HCT116 (cell line): ENCODE results near the gene MARS1. TPM values are rescaled to one million over a fixed set of nuclear protein-coding genes. Genes with fewer than 3 reads are reported as not detected.

Experiments used
- ATAC-seq: fragments of 200-7000 bp; cut with Tn5 transposase; 2 replicates; pipeline ENCODE4 v1.9.1; 2020; ENCODE audit warnings: mild to moderate bottlenecking, moderate library complexity
- BruUV-seq: library from RNA; stranded (reverse); fragments of 400-500 nt; replicated peaks from 2 replicates; lab custom pipeline; 2021; lab: Mats Ljungman, UMichigan
- CTCF ChIA-PET: fragments of 300-600 bp; sonication (Branson Sonifier 250); formaldehyde crosslinking; loops from one replicate; lab custom pipeline; 2021; ENCODE audit warnings: antibody characterized with exemption; lab: Charles Lee
- POLR2A ChIA-PET: fragments of 300-600, 350-600 bp; sonication (Branson Sonifier 250); formaldehyde crosslinking; loops from one replicate; lab custom pipeline; 2021; ENCODE audit warnings: antibody characterized with exemption; lab: Charles Lee
- RAD21 ChIA-PET, 2 experiments: fragments of 300-600 bp; sonication (Branson Sonifier 250); formaldehyde crosslinking; loops; one replicate each; lab custom pipeline; 2023; ENCODE audit warnings: low total read pairs in 2 of 2; ENCODE audit not compliant: uncharacterized antibody in 2 of 2, unreplicated experiment in 2 of 2, low non-redundant PET in 1 of 2; lab: Charles Lee
- DNase-seq: peaks from one replicate; pipeline ENCODE4 v3.0.0-alpha.2; 2010; ENCODE audit warnings: low read depth, low spot score
- H2AFZ ChIP-seq: fragments of 200-600 bp; shearing (Covaris generic), sonication (generic); 2 replicates; pipeline ENCODE4 v1.6.1; 2017; ENCODE audit warnings: low read depth, mixed run types, mixed read lengths, antibody characterized with exemption, low read length; ENCODE audit not compliant: poor library complexity, severe bottlenecking
- H3K27ac ChIP-seq: 2 replicates; pipeline ENCODE4 v1.5.1; 2012; ENCODE audit warnings: low read depth, low read length
- H3K27me3 ChIP-seq: fragments of 200-600 bp; sonication (generic); 2 replicates; pipeline ENCODE4 v1.6.1; 2016; ENCODE audit warnings: mixed run types, low read length, mixed read lengths; ENCODE audit not compliant: insufficient read depth
- H3K36me3 ChIP-seq, 2 experiments: fragments of 200-500 bp in 1 of 2; fragments of 200-600 bp in 1 of 2; sonication (Bioruptor generic) in 1 of 2; sonication (generic) in 1 of 2; 2 replicates each; pipeline versions ENCODE4 v1.5.1 to v1.6.1; 2014 to 2016; ENCODE audit warnings: low read length in 2 of 2, inconsistent platforms in 1 of 2, mixed read lengths in 1 of 2, mixed run types in 1 of 2; ENCODE audit not compliant: insufficient read depth in 2 of 2, control insufficient read depth in 1 of 2
- H3K4me1 ChIP-seq, 2 experiments: fragments of 200-600 bp in 1 of 2; sonication (generic) in 1 of 2; 2 replicates each; pipeline versions ENCODE4 v1.5.1 to v1.6.1; 2012 to 2017; ENCODE audit warnings: low read length in 2 of 2, inconsistent platforms in 1 of 2, mild to moderate bottlenecking in 1 of 2, mixed read lengths in 1 of 2, mixed run types in 1 of 2, moderate library complexity in 1 of 2; ENCODE audit not compliant: insufficient read depth in 2 of 2, control insufficient read depth in 1 of 2
- H3K4me2 ChIP-seq: fragments of 200-600 bp; sonication (generic); 2 replicates; pipeline ENCODE4 v1.6.1; 2017; ENCODE audit warnings: mixed run types, low read length, mixed read lengths
- H3K4me3 ChIP-seq, 2 experiments: fragments of 200-600 bp in 1 of 2; sonication (generic) in 1 of 2; replicated peaks in 1 of 2; 2 replicates each; pipeline ENCODE4 v1.5.1; 2011 to 2016; ENCODE audit warnings: low read length in 2 of 2, control low read depth in 1 of 2, low read depth in 1 of 2, mild to moderate bottlenecking in 1 of 2, mixed read lengths in 1 of 2, mixed run types in 1 of 2
- H3K79me2 ChIP-seq: fragments of 200-600 bp; sonication (generic); 2 replicates; pipeline ENCODE4 v1.6.1; 2017; ENCODE audit warnings: mild to moderate bottlenecking, mixed run types, low read length, moderate library complexity, mixed read lengths; ENCODE audit not compliant: insufficient read depth
- H3K9ac ChIP-seq: fragments of 200-600 bp; sonication (generic); 2 replicates; pipeline ENCODE4 v1.6.1; 2016; ENCODE audit warnings: low read length, mixed read lengths
- H3K9me2 ChIP-seq: fragments of 200-600 bp; sonication (generic), shearing (Covaris generic); 2 replicates; pipeline ENCODE4 v1.6.1; 2017; ENCODE audit warnings: mixed run types, mild to moderate bottlenecking, moderate library complexity; ENCODE audit not compliant: insufficient read depth
- H3K9me3 ChIP-seq, 2 experiments: fragments of 200-500 bp in 1 of 2; fragments of 200-600 bp in 1 of 2; sonication (Bioruptor generic) in 1 of 2; sonication (generic) in 1 of 2; 2 replicates each; pipeline ENCODE4 v1.6.1; 2014 to 2017; ENCODE audit warnings: low read length in 2 of 2, mixed read lengths in 2 of 2, inconsistent platforms in 1 of 2, low read depth in 1 of 2, mild to moderate bottlenecking in 1 of 2, mixed run types in 1 of 2, moderate library complexity in 1 of 2; ENCODE audit not compliant: control insufficient read depth in 1 of 2, insufficient read depth in 1 of 2
- H4K20me1 ChIP-seq: fragments of 200-600 bp; sonication (generic), shearing (Covaris generic); 2 replicates; pipeline ENCODE4 v1.6.1; 2017; ENCODE audit warnings: mixed run types, mild to moderate bottlenecking, moderate library complexity; ENCODE audit not compliant: insufficient read depth
- CBX3 ChIP-seq: IDR thresholded peaks from 2 replicates; pipeline ENCODE4 v1.6.1; 2012; ENCODE audit warnings: low read depth
- EGR1 ChIP-seq: IDR thresholded peaks from 2 replicates; pipeline ENCODE4 v1.6.1; 2012; ENCODE audit warnings: low read depth
- ELF1 ChIP-seq: IDR thresholded peaks from 2 replicates; pipeline ENCODE4 v1.6.1; 2012; ENCODE audit warnings: low read depth, borderline replicate concordance
- EZH2 ChIP-seq: fragments of 200-600 bp; sonication (generic); IDR thresholded peaks from 2 replicates; pipeline ENCODE4 v1.6.1; 2017; ENCODE audit warnings: antibody characterized with exemption, mixed run types
- EZH2phosphoT487 ChIP-seq: fragments of 200-600 bp; IDR thresholded peaks from 2 replicates; pipeline ENCODE4 v1.6.1; 2018; ENCODE audit warnings: antibody characterized with exemption, borderline replicate concordance
- FOSL1 ChIP-seq: IDR thresholded peaks from 2 replicates; pipeline ENCODE4 v1.6.1; 2012; ENCODE audit warnings: low read depth
- JUND ChIP-seq: IDR thresholded peaks from 2 replicates; pipeline ENCODE4 v1.6.1; 2012
- POLR2A ChIP-seq: IDR thresholded peaks from 2 replicates; pipeline ENCODE4 v1.7.0; 2011; ENCODE audit warnings: borderline replicate concordance; ENCODE audit not compliant: insufficient read depth, insufficient read length; ENCODE audit errors: extremely low read depth
- POLR2AphosphoS5 ChIP-seq: IDR thresholded peaks from 2 replicates; pipeline ENCODE4 v1.6.1; 2011; ENCODE audit warnings: mild to moderate bottlenecking, low read depth, low read length, moderate library complexity
- RAD21 ChIP-seq: IDR thresholded peaks from 2 replicates; pipeline ENCODE4 v1.6.1; 2012; ENCODE audit warnings: low read depth, mild to moderate bottlenecking
- SIN3A ChIP-seq: IDR thresholded peaks from 2 replicates; pipeline ENCODE4 v1.6.1; 2012; ENCODE audit warnings: low read depth
- SP1 ChIP-seq: IDR thresholded peaks from 2 replicates; pipeline ENCODE4 v1.6.1; 2012; ENCODE audit warnings: low read depth
- SRF ChIP-seq: IDR thresholded peaks from 2 replicates; pipeline ENCODE4 v1.6.1; 2012; ENCODE audit warnings: low read depth
- TCF7L2 ChIP-seq: IDR thresholded peaks from 2 replicates; pipeline ENCODE4 v1.7.0; 2011; ENCODE audit warnings: borderline replicate concordance, inconsistent platforms; ENCODE audit not compliant: insufficient read depth, insufficient read length; ENCODE audit errors: extremely low read depth
- YY1 ChIP-seq: IDR thresholded peaks from 2 replicates; pipeline ENCODE4 v1.6.1; 2011; ENCODE audit warnings: low read length, low read depth, moderate library complexity, mild to moderate bottlenecking; ENCODE audit not compliant: insufficient replicate concordance; ENCODE audit errors: extremely low read depth
- ZFX ChIP-seq: fragments of 450-650 bp; IDR thresholded peaks from 2 replicates; pipeline ENCODE4 v1.6.1; 2017
- ZNF274 ChIP-seq: fragments of 200-500 bp; sonication (Bioruptor generic); IDR thresholded peaks from 2 replicates; pipeline ENCODE4 v1.6.1; 2014; ENCODE audit warnings: mild to moderate bottlenecking, low read depth, low read length, inconsistent platforms
- intact Hi-C: fragments of 100-400 bp; cut with micrococcal nuclease; formaldehyde crosslinking; loops from 2 replicates; pipeline ENCODE4 v1.10.0; 2022
- total RNA-seq: library from RNA; stranded (reverse); gene quantifications from one replicate; pipeline ENCODE4 v1.2.1, GENCODE V29; 2021; ENCODE audit not compliant: unreplicated experiment
- TF ChIP-seq, protein P1 (sequence below): IDR thresholded peaks from 2 replicates; pipeline ENCODE4 v1.6.1; 2012; ENCODE audit warnings: low read depth
- TF ChIP-seq, protein P2 (sequence below): IDR thresholded peaks from 2 replicates; pipeline ENCODE4 v1.6.1; 2011; ENCODE audit warnings: mild to moderate bottlenecking, low read length, moderate library complexity; ENCODE audit not compliant: insufficient replicate concordance; ENCODE audit errors: extremely low read depth
- TF ChIP-seq, protein P3 (sequence below): IDR thresholded peaks from 2 replicates; pipeline ENCODE4 v1.6.1; 2012

Gene MARS1
- total RNA-seq, 1 experiment from 2014 or later, result 344 TPM

DNA sequence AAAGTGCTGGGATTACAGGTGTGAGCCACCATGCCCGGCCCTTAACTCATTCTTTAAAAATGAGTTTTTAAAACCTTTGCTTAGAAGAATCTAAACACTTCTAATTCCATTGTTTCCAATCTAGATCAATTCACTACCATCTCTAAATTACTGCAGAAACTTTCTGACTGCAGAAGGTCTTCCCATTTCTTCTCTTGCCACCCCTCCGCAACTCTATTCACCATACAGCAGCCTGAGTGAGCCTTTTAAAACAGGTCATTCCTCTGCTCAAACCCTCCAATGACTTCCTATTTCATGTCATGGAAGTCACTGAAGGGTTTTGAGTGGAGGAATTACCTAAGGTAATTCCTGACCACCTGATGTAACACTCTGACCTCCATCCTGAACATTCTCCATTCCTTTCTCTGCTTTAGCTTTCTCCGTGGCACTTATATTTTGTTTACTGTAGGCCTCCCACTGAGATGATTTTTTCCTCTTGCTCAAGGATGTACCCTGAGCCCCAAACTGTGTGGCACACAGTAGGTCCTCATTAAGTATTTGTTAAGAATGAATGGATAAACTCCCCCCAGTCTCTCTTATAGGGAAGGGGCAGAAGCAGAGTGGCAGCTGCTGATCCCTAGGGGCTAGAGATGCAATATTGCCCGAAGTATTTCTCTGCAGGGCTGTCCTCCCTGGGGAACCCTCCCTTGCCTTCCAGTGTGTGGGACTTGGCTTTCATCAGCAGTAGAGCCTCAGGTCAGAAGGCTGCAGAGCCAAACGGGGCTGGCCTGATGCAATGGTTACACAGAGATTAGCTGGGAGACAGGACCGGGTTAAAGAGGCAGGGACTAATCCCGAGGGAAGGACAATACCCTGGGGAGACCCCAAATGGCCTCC, 31.3 kb downstream of the MARS1 start:
- H3K27ac ChIP-seq, result peak overlapping the region; percentile 79
- H3K9me3 ChIP-seq, result no peaks in the 10 kb centered on the region
- DNase-seq, result no peak
- no peaks in the 10 kb centered on the region for H3K27me3 ChIP-seq
- peak overlapping the region; percentile 79 to 88 for H3K4me3 ChIP-seq
- CTCF ChIA-PET, result no interaction called here
- ATAC-seq, result no peak
- H3K79me2 ChIP-seq, result peaks cover 57% of the 10 kb centered on the region
- no peaks in the 10 kb centered on the region for H3K9me2 ChIP-seq
- intact Hi-C loops, result no loop called here
- TF ChIP-seq RAD21 (no peak), FOSL1 (no peak), ZNF274 (no peak), EZH2phosphoT487 (no peak), CBX3 (no peak), SIN3A (no peak), JUND (no peak), EZH2 (no peak), POLR2AphosphoS5 (no peak; the same call in 1 of the 2 replicates), ZFX (no peak), ELF1 (no peak), SRF (no peak), EGR1 (no peak), POLR2A (no peak), YY1 (no peak), TCF7L2 (no peak), SP1 (no peak)
- TF ChIP-seq, protein P1, sequence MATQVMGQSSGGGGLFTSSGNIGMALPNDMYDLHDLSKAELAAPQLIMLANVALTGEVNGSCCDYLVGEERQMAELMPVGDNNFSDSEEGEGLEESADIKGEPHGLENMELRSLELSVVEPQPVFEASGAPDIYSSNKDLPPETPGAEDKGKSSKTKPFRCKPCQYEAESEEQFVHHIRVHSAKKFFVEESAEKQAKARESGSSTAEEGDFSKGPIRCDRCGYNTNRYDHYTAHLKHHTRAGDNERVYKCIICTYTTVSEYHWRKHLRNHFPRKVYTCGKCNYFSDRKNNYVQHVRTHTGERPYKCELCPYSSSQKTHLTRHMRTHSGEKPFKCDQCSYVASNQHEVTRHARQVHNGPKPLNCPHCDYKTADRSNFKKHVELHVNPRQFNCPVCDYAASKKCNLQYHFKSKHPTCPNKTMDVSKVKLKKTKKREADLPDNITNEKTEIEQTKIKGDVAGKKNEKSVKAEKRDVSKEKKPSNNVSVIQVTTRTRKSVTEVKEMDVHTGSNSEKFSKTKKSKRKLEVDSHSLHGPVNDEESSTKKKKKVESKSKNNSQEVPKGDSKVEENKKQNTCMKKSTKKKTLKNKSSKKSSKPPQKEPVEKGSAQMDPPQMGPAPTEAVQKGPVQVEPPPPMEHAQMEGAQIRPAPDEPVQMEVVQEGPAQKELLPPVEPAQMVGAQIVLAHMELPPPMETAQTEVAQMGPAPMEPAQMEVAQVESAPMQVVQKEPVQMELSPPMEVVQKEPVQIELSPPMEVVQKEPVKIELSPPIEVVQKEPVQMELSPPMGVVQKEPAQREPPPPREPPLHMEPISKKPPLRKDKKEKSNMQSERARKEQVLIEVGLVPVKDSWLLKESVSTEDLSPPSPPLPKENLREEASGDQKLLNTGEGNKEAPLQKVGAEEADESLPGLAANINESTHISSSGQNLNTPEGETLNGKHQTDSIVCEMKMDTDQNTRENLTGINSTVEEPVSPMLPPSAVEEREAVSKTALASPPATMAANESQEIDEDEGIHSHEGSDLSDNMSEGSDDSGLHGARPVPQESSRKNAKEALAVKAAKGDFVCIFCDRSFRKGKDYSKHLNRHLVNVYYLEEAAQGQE, result no peak
- TF ChIP-seq, protein P2, sequence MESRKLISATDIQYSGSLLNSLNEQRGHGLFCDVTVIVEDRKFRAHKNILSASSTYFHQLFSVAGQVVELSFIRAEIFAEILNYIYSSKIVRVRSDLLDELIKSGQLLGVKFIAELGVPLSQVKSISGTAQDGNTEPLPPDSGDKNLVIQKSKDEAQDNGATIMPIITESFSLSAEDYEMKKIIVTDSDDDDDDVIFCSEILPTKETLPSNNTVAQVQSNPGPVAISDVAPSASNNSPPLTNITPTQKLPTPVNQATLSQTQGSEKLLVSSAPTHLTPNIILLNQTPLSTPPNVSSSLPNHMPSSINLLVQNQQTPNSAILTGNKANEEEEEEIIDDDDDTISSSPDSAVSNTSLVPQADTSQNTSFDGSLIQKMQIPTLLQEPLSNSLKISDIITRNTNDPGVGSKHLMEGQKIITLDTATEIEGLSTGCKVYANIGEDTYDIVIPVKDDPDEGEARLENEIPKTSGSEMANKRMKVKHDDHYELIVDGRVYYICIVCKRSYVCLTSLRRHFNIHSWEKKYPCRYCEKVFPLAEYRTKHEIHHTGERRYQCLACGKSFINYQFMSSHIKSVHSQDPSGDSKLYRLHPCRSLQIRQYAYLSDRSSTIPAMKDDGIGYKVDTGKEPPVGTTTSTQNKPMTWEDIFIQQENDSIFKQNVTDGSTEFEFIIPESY, result no peak
- TF ChIP-seq, protein P3, sequence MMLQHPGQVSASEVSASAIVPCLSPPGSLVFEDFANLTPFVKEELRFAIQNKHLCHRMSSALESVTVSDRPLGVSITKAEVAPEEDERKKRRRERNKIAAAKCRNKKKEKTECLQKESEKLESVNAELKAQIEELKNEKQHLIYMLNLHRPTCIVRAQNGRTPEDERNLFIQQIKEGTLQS, result no peak
- peak overlapping the region; percentile 94 for H3K4me2 ChIP-seq
- peaks cover 7% of the 10 kb centered on the region; the same call in 1 of the 2 replicates for H4K20me1 ChIP-seq
- RAD21 ChIA-PET, result no interaction called here
- H3K4me1 ChIP-seq, result peaks cover 22 to 49% of the 10 kb centered on the region in 2 experiments
- H2AFZ ChIP-seq, result no peak overlapping the region
- BruUV-seq, result no TSS peak
- H3K9ac ChIP-seq, result peak overlapping the region; percentile 80
- POLR2A ChIA-PET, result interaction anchor here (1.4 to 2.0 kb wide), 3 partner anchors 7 to 39 kb away, joined by 3 to 7 read pairs (median 4); partner anchors contain the start of gene DCTN2
- peaks cover 32 to 41% of the 10 kb centered on the region in 2 experiments for H3K36me3 ChIP-seq
